Tibial nerve (tissue), 4 donors: ENCODE results near the gene PRELID2.

Experiments used
- CTCF ChIP-seq, 5 experiments: fragments of 200-600 bp in 3 of 5; fragments of 450-650 bp in 2 of 5; sonication (generic) in 3 of 5; IDR thresholded peaks; one replicate each; pipeline ENCODE4 v1.5.1; 2016 to 2019; ENCODE audit warnings: antibody characterized with exemption in 5 of 5, mild to moderate bottlenecking in 3 of 5, moderate library complexity in 2 of 5
- EP300 ChIP-seq, 2 donors: sonication (generic); formaldehyde crosslinking; IDR thresholded peaks; one replicate each; pipeline ENCODE4 v1.6.1; 2017; ENCODE audit warnings: antibody characterized with exemption in 2 of 2, mild to moderate bottlenecking in 1 of 2
- POLR2A ChIP-seq, 2 donors: fragments of 450-650 bp; IDR thresholded peaks; one replicate each; pipeline ENCODE4 v1.6.1; 2017; ENCODE audit warnings: antibody characterized with exemption in 2 of 2, mild to moderate bottlenecking in 2 of 2, moderate library complexity in 2 of 2

- TF ChIP-seq EP300 (IDR thresholded peaks at IDR 0.05) = no peak
- TF ChIP-seq CTCF (IDR thresholded peaks at IDR 0.05) = no peak
- no peak for TF ChIP-seq POLR2A (IDR thresholded peaks at IDR 0.05)
These were observed 35.0 kb downstream of the PRELID2 start for GRCh38 chr5:145800181-145800580.
